Gastroesophageal sphincter (tissue), 4 donors: ENCODE data around the gene MBD6. TPM values are rescaled to one million over a fixed set of nuclear protein-coding genes. Genes with fewer than 3 reads are reported as not detected.

Experiments
- ATAC-seq: fragments of 150-250 bp; one replicate; pipeline ENCODE4 v1.9.1; 2016; ENCODE audit warnings: mild to moderate bottlenecking, moderate library complexity
- H3K27ac ChIP-seq, 4 donors: fragments of 200-600 bp; sonication (generic) in 3 of 4; 1 replicate in 3 of 4; 2 replicates in 1 of 4; pipeline ENCODE4 v1.5.1; 2016 to 2019
- H3K27me3 ChIP-seq: fragments of 200-600 bp; sonication (generic); one replicate; pipeline ENCODE4 v1.5.1; 2019
- H3K36me3 ChIP-seq, 2 donors: fragments of 200-600 bp; sonication (generic); one replicate each; pipeline ENCODE4 v1.5.1; 2019; ENCODE audit warnings: control low read depth in 1 of 2
- H3K4me1 ChIP-seq, 3 donors: fragments of 200-600 bp; sonication (generic); 1 replicate in 2 of 3; 2 replicates in 1 of 3; pipeline ENCODE4 v1.5.1; 2016 to 2019; ENCODE audit warnings: control low read depth in 2 of 3
- H3K4me3 ChIP-seq, 2 donors: fragments of 200-600 bp; sonication (generic); one replicate each; pipeline ENCODE4 v1.5.1; 2019; ENCODE audit warnings: mild to moderate bottlenecking in 1 of 2, moderate library complexity in 1 of 2
- H3K9me3 ChIP-seq, 3 donors: fragments of 200-600 bp; sonication (generic); one replicate each; pipeline ENCODE4 v1.5.1; 2017 to 2019; ENCODE audit warnings: control low read depth in 2 of 3
- EP300 ChIP-seq: sonication (generic); formaldehyde crosslinking; IDR thresholded peaks from one replicate; pipeline ENCODE4 v1.6.1; 2017; ENCODE audit warnings: antibody characterized with exemption, mild to moderate bottlenecking
- POLR2A ChIP-seq, 2 donors: fragments of 450-650 bp; IDR thresholded peaks; one replicate each; pipeline ENCODE4 v1.6.1; 2017; ENCODE audit warnings: antibody characterized with exemption in 2 of 2, mild to moderate bottlenecking in 2 of 2, moderate library complexity in 1 of 2
- POLR2AphosphoS5 ChIP-seq: sonication (generic); formaldehyde crosslinking; IDR thresholded peaks from one replicate; pipeline ENCODE4 v1.6.1; 2017; ENCODE audit warnings: antibody characterized with exemption
- WGBS, 2 donors: methylation state at CpG; one replicate each; pipeline ENCODE4 v1.1.5; 2018; ENCODE audit warnings: low coverage in 1 of 2; 5-methylcytosine and 5-hydroxymethylcytosine counted together
- total RNA-seq, 4 donors: library from RNA; depleted of rRNA; stranded (reverse); fragments of >200 nt; gene quantifications; one replicate each; pipeline ENCODE4 v1.1.0, GENCODE V29; 2016
- TF ChIP-seq, protein P1 (sequence below), 4 experiments: fragments of 200-600 bp in 2 of 4; fragments of 450-650 bp in 2 of 4; sonication (generic) in 1 of 4; IDR thresholded peaks; one replicate each; pipeline ENCODE4 v1.5.1; 2017 to 2019; ENCODE audit warnings: antibody characterized with exemption in 4 of 4, mild to moderate bottlenecking in 2 of 4, moderate library complexity in 2 of 4

Gene MBD6
- total RNA-seq, 4 donors from 2014 or later, result 8.9 to 22.6 (median 19.7) TPM

DNA sequence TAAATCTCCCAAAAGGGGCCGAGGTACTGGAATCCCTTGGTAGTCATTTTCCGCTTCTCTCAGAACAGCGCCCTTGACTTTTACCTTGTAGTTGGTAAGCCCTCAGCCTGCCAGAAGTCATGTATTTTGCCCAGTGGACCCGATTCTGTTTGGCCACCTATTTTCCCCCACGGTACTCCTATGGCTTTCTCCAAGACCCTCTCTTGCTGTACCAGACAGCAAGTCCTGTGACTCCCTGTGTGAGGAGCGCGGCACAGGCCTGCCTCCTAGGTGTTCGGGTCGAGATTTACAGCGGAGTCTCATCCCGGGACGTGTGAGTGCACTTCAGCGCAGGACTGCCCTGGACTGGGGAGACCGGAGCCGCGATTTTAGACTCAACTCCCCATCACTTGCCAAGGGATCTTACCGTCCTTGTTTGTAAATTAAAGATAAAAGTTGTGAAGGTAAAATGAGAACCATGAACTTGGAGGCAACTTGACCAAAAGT lies 1.1 kb upstream of the MBD6 start:
- Histone ChIP-seq H3K4me1 (peaks cover 5 to 83% (median 54%) of the 10 kb centered on the region in 3 donors), H3K9me3 (no peaks in the 10 kb centered on the region), H3K4me3 (peak overlapping the region in 1 of 2 donors; percentile 79), H3K27me3 (no peaks in the 10 kb centered on the region), H3K27ac (peak overlapping the region; percentile 97 to 99 (median 98)), H3K36me3 (peaks cover 0 to 38% of the 10 kb centered on the region in 2 donors)
- TF ChIP-seq EP300 (no peak), POLR2AphosphoS5 (no peak)
- no peak for ATAC-seq
- 57 to 65% methylated on average over 4 to 5 of the region's 17 CpGs for WGBS, 2 donors

DNA sequence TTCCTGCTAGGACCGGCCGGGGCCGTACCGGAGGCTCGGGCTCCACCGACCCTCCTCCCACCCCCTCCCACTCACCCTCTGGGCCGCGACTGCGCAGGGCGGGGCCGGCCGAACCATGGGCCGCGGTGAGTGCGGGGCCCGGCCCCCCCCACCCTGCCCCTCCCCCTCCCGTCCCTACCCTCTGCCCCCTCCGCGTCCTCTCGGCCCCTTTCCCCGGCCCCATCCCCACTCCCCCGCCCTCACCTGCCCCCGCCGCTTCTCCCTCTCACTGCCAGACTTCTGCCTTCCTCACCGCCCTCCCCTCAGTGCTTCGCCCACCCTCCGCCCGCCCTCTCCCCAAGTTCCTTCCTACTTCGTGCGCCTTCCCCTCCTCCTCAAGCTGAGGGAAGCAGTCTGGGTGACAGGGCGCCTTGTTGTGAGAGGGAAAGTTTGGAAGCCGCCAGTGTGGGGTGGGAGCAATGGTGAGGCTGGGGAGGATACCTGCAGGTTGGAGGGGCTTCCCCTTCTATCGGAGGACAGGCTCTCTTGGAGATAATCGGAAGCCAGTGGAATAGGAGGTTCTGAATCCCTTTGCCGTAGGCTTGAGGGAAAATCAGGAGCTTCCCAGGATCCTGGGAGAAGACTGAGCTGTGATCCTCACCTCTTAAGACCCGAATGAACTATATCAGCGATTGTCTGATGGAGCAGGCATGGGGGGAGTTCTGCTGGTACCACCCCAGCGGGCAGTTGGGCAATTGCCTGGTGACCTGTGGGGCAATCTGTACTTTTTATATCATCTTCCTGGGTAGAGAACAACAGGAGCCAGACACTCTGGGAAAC lies 472 bp downstream of the MBD6 start:
- Histone ChIP-seq H3K4me1 (peaks cover 0 to 70% (median 45%) of the 10 kb centered on the region in 3 donors), H3K4me3 (peak overlapping the region; percentile 79 to 92), H3K9me3 (no peaks in the 10 kb centered on the region), H3K27ac (peak overlapping the region; percentile 88 to 99 (median 98)), H3K27me3 (no peaks in the 10 kb centered on the region), H3K36me3 (peaks cover 0 to 43% of the 10 kb centered on the region in 2 donors)
- WGBS, 2 donors, result 0% methylated on average over 6 of the region's 38 CpGs; no CpG with 5 or more reads in 1 of the 2 donors
- TF ChIP-seq POLR2A (IDR thresholded peaks at IDR 0.05) (peak in 1 of 2 donors; percentile 49), POLR2AphosphoS5 (no peak)
- TF ChIP-seq, protein P1, sequence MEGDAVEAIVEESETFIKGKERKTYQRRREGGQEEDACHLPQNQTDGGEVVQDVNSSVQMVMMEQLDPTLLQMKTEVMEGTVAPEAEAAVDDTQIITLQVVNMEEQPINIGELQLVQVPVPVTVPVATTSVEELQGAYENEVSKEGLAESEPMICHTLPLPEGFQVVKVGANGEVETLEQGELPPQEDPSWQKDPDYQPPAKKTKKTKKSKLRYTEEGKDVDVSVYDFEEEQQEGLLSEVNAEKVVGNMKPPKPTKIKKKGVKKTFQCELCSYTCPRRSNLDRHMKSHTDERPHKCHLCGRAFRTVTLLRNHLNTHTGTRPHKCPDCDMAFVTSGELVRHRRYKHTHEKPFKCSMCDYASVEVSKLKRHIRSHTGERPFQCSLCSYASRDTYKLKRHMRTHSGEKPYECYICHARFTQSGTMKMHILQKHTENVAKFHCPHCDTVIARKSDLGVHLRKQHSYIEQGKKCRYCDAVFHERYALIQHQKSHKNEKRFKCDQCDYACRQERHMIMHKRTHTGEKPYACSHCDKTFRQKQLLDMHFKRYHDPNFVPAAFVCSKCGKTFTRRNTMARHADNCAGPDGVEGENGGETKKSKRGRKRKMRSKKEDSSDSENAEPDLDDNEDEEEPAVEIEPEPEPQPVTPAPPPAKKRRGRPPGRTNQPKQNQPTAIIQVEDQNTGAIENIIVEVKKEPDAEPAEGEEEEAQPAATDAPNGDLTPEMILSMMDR (IDR thresholded peaks at IDR 0.05), result peak in 1 of 4 experiments; percentile 7
- ATAC-seq, result no peak

DNA sequence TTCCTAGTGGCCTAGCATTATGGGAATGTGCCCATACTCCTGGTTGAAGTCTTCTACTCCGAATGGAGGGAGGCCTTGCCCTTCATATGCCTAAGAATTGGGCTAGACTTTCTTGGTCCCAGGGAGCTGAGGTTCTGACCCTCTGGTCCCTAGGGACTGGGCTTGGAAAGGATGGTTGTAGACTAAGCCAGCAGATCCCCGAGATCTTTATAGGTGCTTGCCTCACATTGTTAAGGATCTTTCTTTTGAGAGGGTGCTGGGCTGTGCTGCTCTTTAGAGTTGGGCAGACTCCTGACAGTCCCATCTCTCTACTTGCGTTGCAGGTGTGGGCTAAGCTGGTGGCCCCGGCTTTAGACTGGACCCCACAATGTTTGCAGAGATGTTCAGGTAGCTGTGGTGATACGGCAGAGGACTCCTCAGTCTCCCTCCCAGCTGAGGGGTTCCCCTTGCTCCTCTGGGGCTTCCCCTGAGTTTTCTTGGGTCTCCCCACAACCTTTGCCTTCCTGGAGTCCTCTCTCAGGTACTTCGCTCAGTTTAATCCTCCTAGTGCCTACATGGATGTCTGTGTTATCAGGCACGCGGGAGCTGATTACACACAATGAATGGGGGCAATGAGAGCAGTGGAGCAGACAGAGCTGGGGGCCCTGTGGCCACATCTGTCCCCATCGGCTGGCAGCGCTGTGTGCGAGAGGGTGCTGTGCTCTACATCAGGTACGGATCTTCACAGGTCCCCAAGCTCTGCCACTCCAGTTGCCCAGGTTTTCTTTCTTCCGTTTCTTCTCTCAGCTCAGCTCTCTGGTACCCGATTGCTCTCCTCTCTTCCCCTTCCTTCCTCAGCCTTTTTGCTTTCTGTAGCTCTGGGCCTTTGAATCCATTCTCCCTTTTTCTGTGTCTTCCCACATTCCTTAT lies 1.3 kb downstream of the MBD6 start:
- TF ChIP-seq EP300 (no peak), POLR2A (IDR thresholded peaks at IDR 0.05) (no peak), POLR2AphosphoS5 (no peak)
- TF ChIP-seq, protein P1 (IDR thresholded peaks at IDR 0.05), result no peak
- H3K9me3 ChIP-seq, result no peaks in the 10 kb centered on the region
- no peaks in the 10 kb centered on the region for H3K27me3 ChIP-seq
- peaks cover 0 to 64% (median 36%) of the 10 kb centered on the region in 3 donors for H3K4me1 ChIP-seq
- H3K36me3 ChIP-seq, result peaks cover 0 to 51% of the 10 kb centered on the region in 2 donors
- ATAC-seq, result no peak
- H3K4me3 ChIP-seq, result peak overlapping the region; percentile 79 to 92
- H3K27ac ChIP-seq, result peak overlapping the region; percentile 88 to 99 (median 98)
- WGBS, 2 donors, result 55 to 60% methylated on average over 3 to 11 of the region's 14 CpGs

DNA sequence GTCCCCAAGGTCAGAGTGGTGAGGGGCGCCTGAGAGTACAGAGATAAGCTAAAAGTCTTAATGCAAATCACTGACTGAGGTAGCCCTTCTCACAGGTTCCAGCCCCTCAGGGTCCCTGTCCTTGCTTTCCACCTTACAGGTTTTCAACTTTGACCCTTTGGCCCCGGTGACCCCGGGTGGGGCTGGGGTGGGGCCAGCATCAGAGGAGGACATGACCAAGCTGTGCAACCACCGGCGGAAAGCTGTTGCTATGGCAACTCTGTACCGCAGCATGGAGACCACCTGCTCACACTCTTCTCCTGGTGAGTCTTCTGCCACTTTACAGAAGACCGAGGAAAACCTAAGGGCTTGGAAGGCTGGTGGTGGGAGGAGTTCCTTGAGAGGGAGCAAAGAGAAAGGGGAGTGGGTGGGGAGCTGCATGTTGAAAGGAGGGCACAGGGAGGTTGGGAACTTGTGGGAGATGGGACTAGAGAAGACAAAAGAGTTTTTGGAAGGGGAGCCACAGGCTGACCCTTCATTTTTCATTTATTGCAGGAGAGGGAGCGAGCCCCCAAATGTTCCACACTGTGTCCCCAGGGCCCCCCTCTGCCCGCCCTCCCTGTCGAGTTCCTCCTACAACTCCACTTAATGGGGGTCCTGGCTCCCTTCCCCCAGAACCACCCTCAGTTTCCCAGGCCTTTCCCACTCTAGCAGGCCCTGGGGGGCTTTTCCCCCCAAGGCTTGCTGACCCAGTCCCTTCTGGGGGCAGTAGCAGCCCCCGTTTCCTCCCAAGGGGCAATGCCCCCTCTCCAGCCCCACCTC lies 2.4 kb downstream of the MBD6 start:
- Histone ChIP-seq H3K27ac (peak overlapping the region in 3 of 4 donors; percentile 97 to 99 (median 98)), H3K4me3 (peak overlapping the region in 1 of 2 donors; percentile 79)
- 24 to 33% methylated on average over 5 of the region's 11 CpGs for WGBS, 2 donors

More for the DNA sequence above, 2.4 kb downstream of the MBD6 start:
- Histone ChIP-seq H3K4me1 (peaks cover 0 to 65% (median 32%) of the 10 kb centered on the region in 3 donors), H3K36me3 (peaks cover 0 to 62% of the 10 kb centered on the region in 2 donors), H3K27me3 (no peaks in the 10 kb centered on the region), H3K9me3 (no peaks in the 10 kb centered on the region)
- no peak for ATAC-seq
- TF ChIP-seq POLR2A (IDR thresholded peaks at IDR 0.05), result no peak
- no peak for TF ChIP-seq POLR2AphosphoS5
- no peak for TF ChIP-seq EP300
- TF ChIP-seq, protein P1 (IDR thresholded peaks at IDR 0.05), result no peak
